ENCODE data around the gene ODF2. TPM values are rescaled to one million over a fixed set of nuclear protein-coding genes. Genes with fewer than 3 reads are reported as not detected.

ODF2 gene
- total and polyA plus RNA-seq, 10 of the 15 experiments (the other 5 are each of a cell fraction or from before 2014, with no cell fraction given) = 8.7 to 65.1 (median 38.5) TPM

- TF ChIP-seq CHD1 (IDR thresholded peaks at IDR 0.05; ENCODE audit: low read depth, low read length) (no peak), MEF2B (IDR thresholded peaks at IDR 0.05; ENCODE audit: partially characterized antibody, poor library complexity, severe bottlenecking) (peak; percentile 28), TARDBP (IDR thresholded peaks at IDR 0.05; ENCODE audit: borderline replicate concordance) (no peak), FOXM1 (IDR thresholded peaks at IDR 0.05; ENCODE audit: low read depth, low read length) (no peak), BHLHE40 (IDR thresholded peaks at IDR 0.05; ENCODE audit: borderline replicate concordance in 1 of 2, low read depth in 2 of 2, low read length in 1 of 2) (peak; percentile 21 to 72; a peak in 2 of 4 replicates), TCF12 (IDR thresholded peaks at IDR 0.05; ENCODE audit: low read depth, low read length) (0 out of 2 replicates have a peak, but pooled peaks have one; percentile 38), ZNF687 (IDR thresholded peaks at IDR 0.05) (no peak; the same call in 1 of the 2 replicates), ZSCAN29 (IDR thresholded peaks at IDR 0.05) (peak; percentile 86), GATAD2B (conservative IDR thresholded peaks at IDR 0.05; ENCODE audit: low read depth) (peak; percentile 97), EZH2 (IDR thresholded peaks at IDR 0.05; ENCODE audit: borderline replicate concordance, control insufficient read depth, low read depth, low read length) (no peak), IKZF1 (conservative IDR thresholded peaks at IDR 0.05) (peak; percentile 67), DPF2 (IDR thresholded peaks at IDR 0.05) (peak; percentile 80), STAT1 (conservative IDR thresholded peaks at IDR 0.05) (0 out of 2 replicates have a peak, but pooled peaks have one; percentile 78), KLF5 (IDR thresholded peaks at IDR 0.05; ENCODE audit: partially characterized antibody) (peak; percentile 33), NBN (IDR thresholded peaks at IDR 0.05) (peak; percentile 60; the same call in 1 of the 2 replicates), ZNF207 (IDR thresholded peaks at IDR 0.05; ENCODE audit: borderline replicate concordance) (peak; percentile 85), HDAC6 (IDR thresholded peaks at IDR 0.05; ENCODE audit: unreplicated experiment) (no peak), HDGF (IDR thresholded peaks at IDR 0.05) (0 out of 2 replicates have a peak, but pooled peaks have one; percentile 80), ATF2 (IDR thresholded peaks at IDR 0.05; ENCODE audit: low read length) (no peak), POU2F2 (IDR thresholded peaks at IDR 0.05; ENCODE audit: borderline replicate concordance, low read depth, low read length) (no peak), CREB1 (IDR thresholded peaks at IDR 0.05; ENCODE audit: low read depth) (no peak; the same call in 1 of the 2 replicates), NR2F1 (conservative IDR thresholded peaks at IDR 0.05) (peak; percentile 81), MXI1 (IDR thresholded peaks at IDR 0.05; ENCODE audit: low read depth, low read length) (peak; percentile 34; the same call in 1 of the 2 replicates)
- TF ChIP-seq, protein P1, sequence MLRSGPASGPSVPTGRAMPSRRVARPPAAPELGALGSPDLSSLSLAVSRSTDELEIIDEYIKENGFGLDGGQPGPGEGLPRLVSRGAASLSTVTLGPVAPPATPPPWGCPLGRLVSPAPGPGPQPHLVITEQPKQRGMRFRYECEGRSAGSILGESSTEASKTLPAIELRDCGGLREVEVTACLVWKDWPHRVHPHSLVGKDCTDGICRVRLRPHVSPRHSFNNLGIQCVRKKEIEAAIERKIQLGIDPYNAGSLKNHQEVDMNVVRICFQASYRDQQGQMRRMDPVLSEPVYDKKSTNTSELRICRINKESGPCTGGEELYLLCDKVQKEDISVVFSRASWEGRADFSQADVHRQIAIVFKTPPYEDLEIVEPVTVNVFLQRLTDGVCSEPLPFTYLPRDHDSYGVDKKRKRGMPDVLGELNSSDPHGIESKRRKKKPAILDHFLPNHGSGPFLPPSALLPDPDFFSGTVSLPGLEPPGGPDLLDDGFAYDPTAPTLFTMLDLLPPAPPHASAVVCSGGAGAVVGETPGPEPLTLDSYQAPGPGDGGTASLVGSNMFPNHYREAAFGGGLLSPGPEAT (IDR thresholded peaks at IDR 0.05; ENCODE audit: low read depth) = 0 out of 2 replicates have a peak, but pooled peaks have one; percentile 26
Observed at GRCh38 chr9:128420060-128420650, 35.7 kb upstream of the ODF2 start (continued).
